ENCODE results near the gene TNRC18. TPM values are rescaled to one million over a fixed set of nuclear protein-coding genes. Genes with fewer than 3 reads are reported as not detected.
"Not testable (repeated sequence)": the region's sequence is repeated elsewhere in the genome, so short reads cannot be mapped to it uniquely, and the experiment has no call there.

The TNRC18 gene, protein sequence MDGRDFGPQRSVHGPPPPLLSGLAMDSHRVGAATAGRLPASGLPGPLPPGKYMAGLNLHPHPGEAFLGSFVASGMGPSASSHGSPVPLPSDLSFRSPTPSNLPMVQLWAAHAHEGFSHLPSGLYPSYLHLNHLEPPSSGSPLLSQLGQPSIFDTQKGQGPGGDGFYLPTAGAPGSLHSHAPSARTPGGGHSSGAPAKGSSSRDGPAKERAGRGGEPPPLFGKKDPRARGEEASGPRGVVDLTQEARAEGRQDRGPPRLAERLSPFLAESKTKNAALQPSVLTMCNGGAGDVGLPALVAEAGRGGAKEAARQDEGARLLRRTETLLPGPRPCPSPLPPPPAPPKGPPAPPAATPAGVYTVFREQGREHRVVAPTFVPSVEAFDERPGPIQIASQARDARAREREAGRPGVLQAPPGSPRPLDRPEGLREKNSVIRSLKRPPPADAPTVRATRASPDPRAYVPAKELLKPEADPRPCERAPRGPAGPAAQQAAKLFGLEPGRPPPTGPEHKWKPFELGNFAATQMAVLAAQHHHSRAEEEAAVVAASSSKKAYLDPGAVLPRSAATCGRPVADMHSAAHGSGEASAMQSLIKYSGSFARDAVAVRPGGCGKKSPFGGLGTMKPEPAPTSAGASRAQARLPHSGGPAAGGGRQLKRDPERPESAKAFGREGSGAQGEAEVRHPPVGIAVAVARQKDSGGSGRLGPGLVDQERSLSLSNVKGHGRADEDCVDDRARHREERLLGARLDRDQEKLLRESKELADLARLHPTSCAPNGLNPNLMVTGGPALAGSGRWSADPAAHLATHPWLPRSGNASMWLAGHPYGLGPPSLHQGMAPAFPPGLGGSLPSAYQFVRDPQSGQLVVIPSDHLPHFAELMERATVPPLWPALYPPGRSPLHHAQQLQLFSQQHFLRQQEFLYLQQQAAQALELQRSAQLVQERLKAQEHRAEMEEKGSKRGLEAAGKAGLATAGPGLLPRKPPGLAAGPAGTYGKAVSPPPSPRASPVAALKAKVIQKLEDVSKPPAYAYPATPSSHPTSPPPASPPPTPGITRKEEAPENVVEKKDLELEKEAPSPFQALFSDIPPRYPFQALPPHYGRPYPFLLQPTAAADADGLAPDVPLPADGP (N-terminal part only)
- total RNA-seq (2014; rRNA removed; shearing (Covaris generic)) (12.2 and 21.2 TPM in 2 replicates), total RNA-seq (2022) (64.2 and 70.4 TPM in 2 replicates), Bru-seq, nascent RNA (percentile 53 among the genes with signal in this experiment), BruChase-seq, experiment 1, labeled RNA remaining after a 6-hour chase (percentile 64 among the genes with signal in this experiment), BruChase-seq, experiment 2, labeled RNA remaining after a 2-hour chase (percentile 61 among the genes with signal in this experiment)
- long read RNA-seq, partial matches to known transcripts: 17 of 28 reads
- long read RNA-seq, other reads (novel, unspliced or antisense): 11 of 28 reads

DNA sequence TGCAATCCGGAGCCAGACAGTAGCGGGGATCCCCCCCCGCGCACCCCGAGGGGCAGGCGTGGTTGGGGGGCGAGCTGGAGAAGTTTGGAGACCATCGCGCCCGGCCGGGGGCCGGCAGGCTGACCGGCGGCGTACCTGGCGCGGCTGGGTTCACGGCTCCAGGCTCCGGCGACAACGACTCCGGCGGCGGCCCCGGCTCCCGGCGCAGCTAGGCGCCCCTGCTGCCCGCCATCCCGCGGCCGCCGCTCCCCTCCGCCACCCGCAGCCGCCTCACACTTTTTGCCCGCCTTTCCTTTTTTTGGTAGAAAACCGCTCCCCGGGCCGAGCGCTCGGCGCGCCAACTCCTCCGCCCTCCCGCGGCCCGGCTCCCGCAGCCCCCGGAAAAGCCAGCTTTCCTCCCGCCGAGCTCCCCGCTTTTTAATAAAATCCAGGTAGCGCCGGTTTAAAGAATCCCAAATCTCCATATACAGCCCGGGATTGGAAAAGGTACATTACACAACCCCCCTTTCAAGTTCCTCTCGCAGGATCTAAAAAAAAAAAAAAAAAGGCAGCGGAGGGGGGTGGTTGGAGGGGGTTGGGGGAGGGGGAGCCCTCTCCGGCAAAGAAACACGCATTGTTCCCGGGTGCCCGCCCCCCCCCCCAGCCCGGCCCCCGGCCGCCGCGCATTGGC lies at the start of gene TNRC18:
TNRC18 (minus strand) TSS at position 529 of the 670 bp plus-strand sequence. CDS start 2,588 bp downstream, outside the sequence.
- BruUV-seq (replicated peaks): no TSS peak
- intact Hi-C loops (cut with micrococcal nuclease; ENCODE audit: unreplicated experiment): no loop called here
- peak within 1 kb of the TSS; percentile 81 for H3K4me3 ChIP-seq (ENCODE audit: low read depth, low read length, poor library complexity, severe bottlenecking)
- ChIA-PET POLR2A (interaction anchor here (0.5 to 1.2 kb wide), 5 partner anchors 12 to 269 kb away, joined by 3 to 6 read pairs (median 5); no protein-coding TSS in a partner anchor), CTCF (ENCODE audit: unreplicated experiment) (interaction anchor here (0.6 kb wide), 1 partner anchor 257 kb away, joined by 3 read pairs; no protein-coding TSS in a partner anchor)
- H3K4me1 ChIP-seq (ENCODE audit: insufficient read depth, low read length, poor library complexity, severe bottlenecking): peaks cover 27% of the 10 kb centered on the region
- no peaks in the 10 kb centered on the region for H4K20me1 ChIP-seq (ENCODE audit: insufficient read depth, low read length)
- peak within 1 kb of the TSS; percentile 24 for H3K27ac ChIP-seq (ENCODE audit: low read depth, low read length, poor library complexity, severe bottlenecking)
- H3K79me2 ChIP-seq (ENCODE audit: insufficient read depth, low read depth, low read length): no peaks in the 10 kb centered on the region
- H3K9me2 ChIP-seq (ENCODE audit: insufficient read depth, low read length): no peaks in the 10 kb centered on the region
- H3K4me2 ChIP-seq (ENCODE audit: low read length): peak within 1 kb of the TSS; percentile 68
- H2AFZ ChIP-seq (ENCODE audit: low read length): peak within 1 kb of the TSS; percentile 70
- DNase-seq (ENCODE audit: low spot score): peak; percentile 54
- no peaks in the 10 kb centered on the region for H3K36me3 ChIP-seq (ENCODE audit: insufficient read depth, low read length)
- H3K9me3 ChIP-seq (ENCODE audit: low read length): no peaks in the 10 kb centered on the region
- TF ChIP-seq, protein P1, sequence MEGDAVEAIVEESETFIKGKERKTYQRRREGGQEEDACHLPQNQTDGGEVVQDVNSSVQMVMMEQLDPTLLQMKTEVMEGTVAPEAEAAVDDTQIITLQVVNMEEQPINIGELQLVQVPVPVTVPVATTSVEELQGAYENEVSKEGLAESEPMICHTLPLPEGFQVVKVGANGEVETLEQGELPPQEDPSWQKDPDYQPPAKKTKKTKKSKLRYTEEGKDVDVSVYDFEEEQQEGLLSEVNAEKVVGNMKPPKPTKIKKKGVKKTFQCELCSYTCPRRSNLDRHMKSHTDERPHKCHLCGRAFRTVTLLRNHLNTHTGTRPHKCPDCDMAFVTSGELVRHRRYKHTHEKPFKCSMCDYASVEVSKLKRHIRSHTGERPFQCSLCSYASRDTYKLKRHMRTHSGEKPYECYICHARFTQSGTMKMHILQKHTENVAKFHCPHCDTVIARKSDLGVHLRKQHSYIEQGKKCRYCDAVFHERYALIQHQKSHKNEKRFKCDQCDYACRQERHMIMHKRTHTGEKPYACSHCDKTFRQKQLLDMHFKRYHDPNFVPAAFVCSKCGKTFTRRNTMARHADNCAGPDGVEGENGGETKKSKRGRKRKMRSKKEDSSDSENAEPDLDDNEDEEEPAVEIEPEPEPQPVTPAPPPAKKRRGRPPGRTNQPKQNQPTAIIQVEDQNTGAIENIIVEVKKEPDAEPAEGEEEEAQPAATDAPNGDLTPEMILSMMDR (conservative IDR thresholded peaks at IDR 0.05; ENCODE audit: low read length): no peak
- no peak for TF ChIP-seq EZH2phosphoT487 (IDR thresholded peaks at IDR 0.05; ENCODE audit: borderline replicate concordance, low read depth, low read length)

DNA sequence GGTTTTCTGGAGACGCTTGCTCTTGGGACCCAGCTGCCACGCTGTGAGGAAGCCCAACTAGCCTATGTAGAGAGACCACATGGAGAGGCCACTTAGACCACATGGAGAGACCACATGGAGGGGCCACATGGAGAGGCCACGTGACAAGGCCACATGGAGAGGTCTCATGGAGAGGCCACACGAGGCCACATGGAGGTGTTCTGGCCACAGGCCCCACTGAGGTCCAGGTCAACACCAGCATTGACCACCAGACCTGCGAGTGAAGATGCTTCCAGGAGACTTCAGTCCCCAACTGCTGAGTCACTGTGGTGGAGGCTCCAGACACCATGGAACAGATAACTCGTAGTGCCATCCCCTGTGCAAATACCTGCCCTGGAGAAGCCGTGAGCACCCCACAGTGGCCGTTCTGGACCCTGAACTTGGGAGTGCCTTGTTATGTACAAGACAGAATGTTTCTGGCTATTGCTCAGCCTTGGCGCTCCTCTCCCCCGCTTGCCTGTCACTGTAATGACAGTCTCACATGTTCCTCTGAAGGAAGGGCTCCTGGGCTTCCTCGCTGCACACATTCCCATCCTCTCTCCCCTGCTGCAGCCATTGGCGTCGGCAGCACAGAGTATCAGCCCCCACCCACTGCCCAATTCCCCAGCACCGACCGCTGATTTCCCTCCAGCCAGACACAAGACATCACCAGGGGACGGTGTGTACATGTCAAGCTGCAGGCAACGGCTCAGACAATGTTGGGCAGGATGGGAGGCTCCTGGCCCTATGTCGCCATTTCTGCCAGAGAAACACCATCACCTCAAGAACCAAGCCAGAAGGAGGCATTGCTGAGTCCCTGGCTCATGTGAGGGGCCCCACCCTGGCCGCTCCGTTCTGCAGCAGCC lies 49.0 kb upstream of the TNRC18 start:
- DNase-seq (ENCODE audit: low spot score): no peak
- POLR2A ChIA-PET: interaction anchor here (0.7 kb wide), 1 partner anchor 187 kb away, joined by 5 read pairs; no protein-coding TSS in a partner anchor
- no peak overlapping the region for H3K27ac ChIP-seq (ENCODE audit: low read depth, low read length, poor library complexity, severe bottlenecking)
- no peaks in the 10 kb centered on the region for H4K20me1 ChIP-seq (ENCODE audit: insufficient read depth, low read length)
- H3K4me2 ChIP-seq (ENCODE audit: low read length): no peak overlapping the region
- no peaks in the 10 kb centered on the region for H3K9me2 ChIP-seq (ENCODE audit: insufficient read depth, low read length)
- H3K9me3 ChIP-seq (ENCODE audit: low read length): no peaks in the 10 kb centered on the region
- H3K4me3 ChIP-seq (ENCODE audit: low read depth, low read length, poor library complexity, severe bottlenecking): no peak overlapping the region
- H3K4me1 ChIP-seq (ENCODE audit: insufficient read depth, low read length, poor library complexity, severe bottlenecking): no peaks in the 10 kb centered on the region
- intact Hi-C loops (cut with micrococcal nuclease; ENCODE audit: unreplicated experiment): no loop called here
- no peak for TF ChIP-seq EZH2phosphoT487 (IDR thresholded peaks at IDR 0.05; ENCODE audit: borderline replicate concordance, low read depth, low read length)
- TF ChIP-seq, protein P1 (conservative IDR thresholded peaks at IDR 0.05; ENCODE audit: low read length): peak; percentile 28; the same call in 1 of the 2 replicates
- BruUV-seq (replicated peaks): no TSS peak
- H2AFZ ChIP-seq (ENCODE audit: low read length): no peak overlapping the region
- H3K36me3 ChIP-seq (ENCODE audit: insufficient read depth, low read length): peaks cover 5% of the 10 kb centered on the region; the same call in 1 of the 2 replicates
- CTCF ChIA-PET (ENCODE audit: unreplicated experiment): no interaction called here
- H3K79me2 ChIP-seq (ENCODE audit: insufficient read depth, low read depth, low read length): no peaks in the 10 kb centered on the region

DNA sequence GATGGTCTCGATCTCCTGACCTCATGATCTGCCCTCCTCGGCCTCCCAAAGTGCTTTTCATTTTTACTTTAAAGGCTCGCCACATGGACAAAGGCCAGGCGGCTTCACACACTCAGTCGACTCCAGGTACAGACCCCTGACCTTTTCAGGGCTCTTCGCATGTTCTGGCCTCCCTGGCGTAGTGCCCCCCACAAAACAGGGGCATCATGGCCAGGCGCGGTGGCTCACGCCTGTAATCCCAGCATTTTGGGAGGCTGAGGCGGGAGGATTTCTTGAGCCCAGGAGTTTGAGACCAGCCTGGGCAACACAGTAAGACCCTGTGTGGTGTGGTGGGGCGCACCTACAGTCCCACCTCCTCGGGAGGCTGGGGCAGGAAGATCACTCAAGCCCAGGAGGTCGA lies 48.0 kb upstream of the TNRC18 start:
- intact Hi-C loops (cut with micrococcal nuclease; ENCODE audit: unreplicated experiment); H3K4me1 ChIP-seq (ENCODE audit: insufficient read depth, low read length, poor library complexity, severe bottlenecking); H3K79me2 ChIP-seq (ENCODE audit: insufficient read depth, low read depth, low read length); BruUV-seq (replicated peaks); H3K27ac ChIP-seq (ENCODE audit: low read depth, low read length, poor library complexity, severe bottlenecking); H3K4me3 ChIP-seq (ENCODE audit: low read depth, low read length, poor library complexity, severe bottlenecking); H4K20me1 ChIP-seq (ENCODE audit: insufficient read depth, low read length); H3K9me3 ChIP-seq (ENCODE audit: low read length); H3K36me3 ChIP-seq (ENCODE audit: insufficient read depth, low read length); CTCF ChIA-PET (ENCODE audit: unreplicated experiment); H2AFZ ChIP-seq (ENCODE audit: low read length); DNase-seq (ENCODE audit: low spot score); POLR2A ChIA-PET; H3K4me2 ChIP-seq (ENCODE audit: low read length); H3K9me2 ChIP-seq (ENCODE audit: insufficient read depth, low read length): not testable (repeated sequence)
